ENCODE measurements around the gene TM4SF5.

TM4SF5 gene

GRCh38 chr17:4771519-4772234, at the start of gene TM4SF5:
Gene TM4SF5, plus strand, starts transcription at chr17:4771886. Its CDS starts 37 bp downstream, at chr17:4771923.
- no peaks in the 10 kb centered on the region for H3K9me3 Mint-ChIP-seq
- H3K4me1 Mint-ChIP-seq = no peaks in the 10 kb centered on the region
- peaks cover 33% of the 10 kb centered on the region for H3K27me3 Mint-ChIP-seq (ENCODE audit: low read depth)
- TF ChIP-seq CTCF (IDR thresholded peaks at IDR 0.05; ENCODE audit: unreplicated experiment in 3 of 3) = no peak
- no peak within 1 kb of the TSS for H3K27ac Mint-ChIP-seq
- no peak within 1 kb of the TSS for H3K4me3 Mint-ChIP-seq
- H3K36me3 Mint-ChIP-seq (ENCODE audit: low read depth) = no peaks in the 10 kb centered on the region

- Mint-ChIP-seq H3K4me1 (peaks cover 11% of the 10 kb centered on the region), H3K27ac (no peak overlapping the region), H3K4me3 (no peak overlapping the region), H3K27me3 (ENCODE audit: low read depth) (peaks cover 8% of the 10 kb centered on the region), H3K36me3 (ENCODE audit: low read depth) (peaks cover 16% of the 10 kb centered on the region), H3K9me3 (no peaks in the 10 kb centered on the region)
- no peak for TF ChIP-seq CTCF (IDR thresholded peaks at IDR 0.05; ENCODE audit: unreplicated experiment in 3 of 3)
These were observed 48.9 kb upstream of the TM4SF5 start for GRCh38 chr17:4722678-4723240.

- Mint-ChIP-seq H3K9me3 (no peaks in the 10 kb centered on the region), H3K4me1 (peaks cover 11% of the 10 kb centered on the region), H3K27ac (no peak overlapping the region), H3K4me3 (no peak overlapping the region), H3K36me3 (ENCODE audit: low read depth) (peaks cover 8% of the 10 kb centered on the region), H3K27me3 (ENCODE audit: low read depth) (peaks cover 8% of the 10 kb centered on the region)
- no peak for TF ChIP-seq CTCF (IDR thresholded peaks at IDR 0.05; ENCODE audit: unreplicated experiment in 3 of 3)
These were observed 47.0 kb upstream of the TM4SF5 start for GRCh38 chr17:4724650-4725049.

- Mint-ChIP-seq H3K27me3 (ENCODE audit: low read depth) (peaks cover 8% of the 10 kb centered on the region), H3K9me3 (no peaks in the 10 kb centered on the region), H3K27ac (no peak overlapping the region), H3K36me3 (ENCODE audit: low read depth) (peaks cover 3% of the 10 kb centered on the region), H3K4me1 (peaks cover 15% of the 10 kb centered on the region), H3K4me3 (no peak overlapping the region)
- no peak for TF ChIP-seq CTCF (IDR thresholded peaks at IDR 0.05; ENCODE audit: unreplicated experiment in 3 of 3)
These were observed 45.9 kb upstream of the TM4SF5 start for GRCh38 chr17:4725646-4726310.

GRCh38 chr17:4728124-4728523, 43.6 kb upstream of the TM4SF5 start:
- H3K9me3 Mint-ChIP-seq = no peaks in the 10 kb centered on the region
- no peaks in the 10 kb centered on the region for H3K36me3 Mint-ChIP-seq (ENCODE audit: low read depth)
- H3K27me3 Mint-ChIP-seq (ENCODE audit: low read depth) = peaks cover 8% of the 10 kb centered on the region
- H3K27ac Mint-ChIP-seq = no peak overlapping the region
- TF ChIP-seq CTCF (IDR thresholded peaks at IDR 0.05; ENCODE audit: unreplicated experiment in 3 of 3) = no peak
- H3K4me1 Mint-ChIP-seq = peaks cover 6% of the 10 kb centered on the region
- H3K4me3 Mint-ChIP-seq = no peak overlapping the region
